A549 (cell line): Measurements from ENCODE around the gene CDH4. TPM values are rescaled to one million over a fixed set of nuclear protein-coding genes. Genes with fewer than 3 reads are reported as not detected.

Experiments
- ATAC-seq, 2 experiments: fragments of 200-7000 bp in 1 of 2; fragments of >200 bp in 1 of 2; cut with Nextera tagmentation in 1 of 2; cut with Tn5 transposase in 1 of 2; 3 replicates each; pipeline versions ENCODE4 v1.8.0 to v1.9.1; 2018 to 2020; ENCODE audit warnings: mild to moderate bottlenecking in 1 of 2, moderate library complexity in 1 of 2
- CTCF ChIA-PET: fragments of 300-600 bp; sonication (Branson Sonifier 250); formaldehyde crosslinking; extraction: SDS; loops from one replicate; lab custom pipeline; 2021; ENCODE audit warnings: antibody characterized with exemption, inconsistent platforms; lab: Yijun Ruan, JAX
- POLR2A ChIA-PET: fragments of 350-600 bp; formaldehyde crosslinking; extraction: SDS; loops from one replicate; lab custom pipeline; 2021; ENCODE audit warnings: antibody characterized with exemption, inconsistent platforms; lab: Yijun Ruan, JAX
- DNase-seq, 2 experiments: peaks; one replicate each; pipeline versions ENCODE4 v3.0.0 to v3.0.0-alpha.2; 2011 to 2016; ENCODE audit warnings: low read depth in 1 of 2, low spot score in 1 of 2
- FAIRE-seq: peaks from 2 replicates; lab custom pipeline; 2011; peaks lifted over from hg19 to GRCh38; lab: Jason Lieb, UNC
- H3K27ac ChIP-seq, 2 experiments: fragments of >200 bp; sonication (Bioruptor Twin); formaldehyde crosslinking; 3 replicates each; pipeline ENCODE4 v1.5.1; 2016 to 2017
- H3K4me1 ChIP-seq: fragments of >200 bp; sonication (Bioruptor Twin); formaldehyde crosslinking; 3 replicates; pipeline ENCODE4 v1.6.1; 2016
- H3K4me2 ChIP-seq: fragments of >200 bp; sonication (Bioruptor Twin); formaldehyde crosslinking; 3 replicates; pipeline ENCODE4 v1.6.1; 2016
- H3K4me3 ChIP-seq: fragments of >200 bp; sonication (Bioruptor Twin); formaldehyde crosslinking; 3 replicates; pipeline ENCODE4 v1.5.1; 2016
- H3K9me3 ChIP-seq: fragments of >200 bp; sonication (Bioruptor Twin); formaldehyde crosslinking; 3 replicates; pipeline ENCODE4 v1.6.1; 2016
- BCL3 ChIP-seq: fragments of >200 bp; sonication (Bioruptor Twin); formaldehyde crosslinking; IDR thresholded peaks from 3 replicates; pipeline ENCODE4 v1.6.1; 2016
- BHLHE40 ChIP-seq: IDR thresholded peaks from 2 replicates; pipeline ENCODE4 v1.6.1; 2012; ENCODE audit warnings: low read depth, low read length, inconsistent platforms
- CBX2 ChIP-seq: fragments of 200-600 bp; sonication (generic); IDR thresholded peaks from 2 replicates; pipeline ENCODE4 v1.6.1; 2016; ENCODE audit warnings: low read depth, mild to moderate bottlenecking, borderline replicate concordance
- CEBPB ChIP-seq, 2 experiments: fragments of >200 bp in 1 of 2; sonication (Bioruptor Twin) in 1 of 2; formaldehyde crosslinking in 1 of 2; IDR thresholded peaks; 2 replicates each; pipeline ENCODE4 v1.6.1; 2012 to 2016
- CTCF ChIP-seq: fragments of >200 bp; sonication (Bioruptor Twin); formaldehyde crosslinking; IDR thresholded peaks from 3 replicates; pipeline ENCODE4 v1.5.1; 2016
- E2F6 ChIP-seq: IDR thresholded peaks from 2 replicates; pipeline ENCODE4 v1.6.1; 2012; ENCODE audit warnings: low read depth, borderline replicate concordance
- EHF ChIP-seq: fragments of 250-450 bp; sonication (Bioruptor Pico); IDR thresholded peaks from 2 replicates; pipeline ENCODE4 v1.5.0; 2020; ENCODE audit warnings: mild to moderate bottlenecking
- EP300 ChIP-seq, 2 experiments: fragments of >200 bp; sonication (Bioruptor Twin); formaldehyde crosslinking; IDR thresholded peaks; 2 replicates in 1 of 2; 3 replicates in 1 of 2; pipeline ENCODE4 v1.6.1; 2016 to 2017
- ESRRA ChIP-seq: fragments of 150-350 bp; IDR thresholded peaks from 2 replicates; pipeline ENCODE4 v1.6.1; 2014; ENCODE audit warnings: mild to moderate bottlenecking, low read length, borderline replicate concordance
- FOSL2 ChIP-seq, 2 experiments: fragments of 450-650 bp in 1 of 2; fragments of >200 bp in 1 of 2; sonication (Bioruptor Twin) in 1 of 2; formaldehyde crosslinking; IDR thresholded peaks; 2 replicates each; pipeline versions ENCODE4 v1.5.0 to v1.6.1; 2016 to 2020; ENCODE audit warnings: mild to moderate bottlenecking in 1 of 2, moderate library complexity in 1 of 2
- HMGXB4 ChIP-seq: fragments of 250-450 bp; sonication (Bioruptor Pico); IDR thresholded peaks from 2 replicates; pipeline ENCODE4 v1.5.0; 2021; ENCODE audit warnings: mild to moderate bottlenecking, moderate library complexity, borderline replicate concordance
- HOXA7 ChIP-seq: fragments of 250-450 bp; sonication (Bioruptor Pico); IDR thresholded peaks from 2 replicates; pipeline ENCODE4 v1.5.0; 2020; ENCODE audit warnings: mild to moderate bottlenecking, moderate library complexity
- MAFK ChIP-seq: fragments of 450-650 bp; IDR thresholded peaks from 2 replicates; pipeline ENCODE4 v1.6.1; 2014; ENCODE audit not compliant: partially characterized antibody
- POLR2AphosphoS2 ChIP-seq: conservative IDR thresholded peaks from 2 replicates; pipeline ENCODE4 v1.6.1; 2012; ENCODE audit warnings: low read length, improper control_type of control experiment, inconsistent platforms
- RAD21 ChIP-seq, 2 experiments: fragments of >200 bp in 1 of 2; sonication (Bioruptor Twin) in 1 of 2; formaldehyde crosslinking in 1 of 2; IDR thresholded peaks in 1 of 2; conservative IDR thresholded peaks in 1 of 2; 2 replicates in 1 of 2; 3 replicates in 1 of 2; pipeline ENCODE4 v1.6.1; 2012 to 2018; ENCODE audit warnings: inconsistent platforms in 1 of 2
- RCOR1 ChIP-seq: fragments of 150-350 bp; IDR thresholded peaks from 2 replicates; pipeline ENCODE4 v1.6.1; 2014; ENCODE audit warnings: antibody characterized with exemption, low read length, low read depth
- USF2 ChIP-seq: fragments of 450-650 bp; IDR thresholded peaks from 2 replicates; pipeline ENCODE4 v1.6.1; 2014; ENCODE audit warnings: antibody characterized with exemption
- ZC3H11A ChIP-seq: fragments of 450-650 bp; IDR thresholded peaks from 2 replicates; pipeline ENCODE4 v1.6.1; 2014; ENCODE audit warnings: antibody characterized with exemption, mild to moderate bottlenecking
- ZFP36 ChIP-seq: fragments of 450-650 bp; IDR thresholded peaks from 2 replicates; pipeline ENCODE4 v1.6.1; 2014; ENCODE audit warnings: borderline replicate concordance; ENCODE audit not compliant: partially characterized antibody
- ZNF302 ChIP-seq: fragments of 250-450 bp; sonication (Bioruptor Pico); IDR thresholded peaks from 2 replicates; pipeline ENCODE4 v1.9.0; 2021; ENCODE audit warnings: inconsistent platforms, mild to moderate bottlenecking, moderate library complexity
- ZSCAN20 ChIP-seq: fragments of 250-450 bp; sonication (Bioruptor Pico); IDR thresholded peaks from 2 replicates; pipeline ENCODE4 v1.8.0; 2022; ENCODE audit warnings: mild to moderate bottlenecking, moderate library complexity
- WGBS: methylation state at CpG from one replicate; pipeline ENCODE4 v1.1.6; 2017; ENCODE audit errors: missing lambda C conversion rate; 5-methylcytosine and 5-hydroxymethylcytosine counted together
- polyA plus RNA-seq, 4 experiments: library from polyadenylated mRNA; depleted of rRNA in 3 of 4; stranded (reverse); fragments of >200 nt; fragmentation: RNase III in 1 of 4; extraction: RNeasy Plus Mini Kit Qiagen cat#74134 plus additional on column Dnase treatment in 1 of 4; gene quantifications; 2 replicates in 3 of 4; 3 replicates in 1 of 4; pipeline ENCODE4 v1.2.3, GENCODE V29; 2011 to 2017

The CDH4 gene
- polyA plus RNA-seq, 2 of the 4 experiments (the other 2 are of a cell fraction) = 3.4 to 10.3 TPM

- 93% methylated on average over 17 of the region's 17 CpGs for WGBS
- ChIA-PET CTCF (no interaction called here), POLR2A (no interaction called here)
- Histone ChIP-seq H3K4me3 (no peak overlapping the region), H3K4me2 (no peak overlapping the region), H3K9me3 (no peaks in the 10 kb centered on the region), H3K4me1 (no peaks in the 10 kb centered on the region), H3K27ac (no peak overlapping the region)
- ATAC-seq (no peak), FAIRE-seq (no peak), DNase-seq (no peak)
- no peak for TF ChIP-seq RCOR1
- no peak for TF ChIP-seq POLR2AphosphoS2
- TF ChIP-seq BCL3 = no peak
- no peak for TF ChIP-seq USF2
- no peak for TF ChIP-seq BHLHE40
- TF ChIP-seq E2F6 = no peak
- no peak for TF ChIP-seq EP300 (IDR thresholded peaks at IDR 0.05)
- no peak for TF ChIP-seq ESRRA
Observed at GRCh38 chr20:61288331-61288784, 36.3 kb downstream of the CDH4 start.

GRCh38 chr20:61289166-61289565 is 37.1 kb downstream of the CDH4 start:
- TF ChIP-seq USF2 (no peak), FOSL2 (IDR thresholded peaks at IDR 0.05) (no peak), FOSL2 (CRISPR knock-in tag; IDR thresholded peaks at IDR 0.05) (no peak)
- Histone ChIP-seq H3K4me1 (no peaks in the 10 kb centered on the region), H3K4me3 (no peak overlapping the region), H3K4me2 (no peak overlapping the region), H3K9me3 (no peaks in the 10 kb centered on the region), H3K27ac (no peak overlapping the region)
- ATAC-seq (no peak), DNase-seq (no peak), FAIRE-seq (no peak)
- ChIA-PET CTCF (no interaction called here), POLR2A (no interaction called here)
- WGBS = 83% methylated on average over 7 of the region's 7 CpGs

- Histone ChIP-seq H3K27ac (no peak overlapping the region), H3K9me3 (no peaks in the 10 kb centered on the region), H3K4me1 (peaks cover 2% of the 10 kb centered on the region; the same call in 1 of the 3 replicates), H3K4me3 (no peak overlapping the region), H3K4me2 (no peak overlapping the region)
- CTCF ChIA-PET = interaction anchor here (1.6 kb wide), 2 partner anchors 10 to 28 kb away, joined by 4 to 5 read pairs; no protein-coding TSS in a partner anchor
- 64% methylated on average over 4 of the region's 4 CpGs for WGBS
- no peak for ATAC-seq
- no peak for TF ChIP-seq MAFK
- TF ChIP-seq BHLHE40 = no peak
- no peak for TF ChIP-seq ZFP36
- TF ChIP-seq CBX2 = no peak
- TF ChIP-seq BCL3 = no peak
- TF ChIP-seq EHF (CRISPR knock-in tag) = no peak
- TF ChIP-seq ZSCAN20 (CRISPR knock-in tag) = no peak
- TF ChIP-seq CEBPB (IDR thresholded peaks at IDR 0.05) = no peak
- no peak for TF ChIP-seq RAD21 (conservative IDR thresholded peaks at IDR 0.05 in 1 of 2, IDR thresholded peaks at IDR 0.05 in 1 of 2)
- TF ChIP-seq HMGXB4 = no peak
- no peak for TF ChIP-seq CTCF
- TF ChIP-seq ZNF302 (CRISPR knock-in tag) = no peak
- no peak for TF ChIP-seq ZC3H11A
- no peak for TF ChIP-seq HOXA7
- FAIRE-seq = no peak
- POLR2A ChIA-PET = no interaction called here
- DNase-seq = no peak
Observed at GRCh38 chr20:61290721-61291120, 38.7 kb downstream of the CDH4 start.
